ENCODE data around the gene IER5L. TPM values are rescaled to one million over a fixed set of nuclear protein-coding genes. Genes with fewer than 3 reads are reported as not detected.
"Not testable (repeated sequence)": the region's sequence is repeated elsewhere in the genome, so short reads cannot be mapped to it uniquely, and the experiment has no call there.

IER5L gene
- total RNA-seq, 2 experiments from 2014 or later, result 2.6 to 2.8 TPM

- ChIA-PET POLR2A (no interaction called here), CTCF (no interaction called here)
- ATAC-seq, result no peak
- no peaks in the 10 kb centered on the region for H3K4me1 Mint-ChIP-seq
- H3K4me3 Mint-ChIP-seq, result no peak overlapping the region
- H3K27ac Mint-ChIP-seq, result no peak overlapping the region
- H3K36me3 Mint-ChIP-seq (ENCODE audit: low read depth), result no peaks in the 10 kb centered on the region
- peaks cover 4% of the 10 kb centered on the region for H3K27me3 Mint-ChIP-seq
- peaks cover 2% of the 10 kb centered on the region for H3K9me3 Mint-ChIP-seq (ENCODE audit: low read depth)
- DNase-seq, result no peak
- intact Hi-C loops (cut with DNase I, micrococcal nuclease), result no loop called here
These were observed 13.2 kb upstream of the IER5L start for GRCh38 chr9:129191234-129191633.

- ChIA-PET POLR2A (interaction anchor here (0.6 kb wide), 1 partner anchor 12 kb away, joined by 3 read pairs; the partner anchor contains the start of gene IER5L), CTCF (interaction anchor here (0.6 kb wide), 1 partner anchor 18 kb away, joined by 4 read pairs; no protein-coding TSS in a partner anchor)
- DNase-seq; ATAC-seq; H3K27ac Mint-ChIP-seq; H3K27me3 Mint-ChIP-seq; H3K36me3 Mint-ChIP-seq (ENCODE audit: low read depth); intact Hi-C loops (cut with DNase I, micrococcal nuclease); H3K9me3 Mint-ChIP-seq (ENCODE audit: low read depth); H3K4me3 Mint-ChIP-seq; H3K4me1 Mint-ChIP-seq: not testable (repeated sequence)
These were observed 11.9 kb upstream of the IER5L start for GRCh38 chr9:129189971-129190370.

GRCh38 chr9:129187042-129187441 is 9.0 kb upstream of the IER5L start:
- Mint-ChIP-seq H3K27me3 (no peaks in the 10 kb centered on the region), H3K4me1 (peaks cover 9% of the 10 kb centered on the region), H3K4me3 (no peak overlapping the region), H3K27ac (no peak overlapping the region), H3K9me3 (ENCODE audit: low read depth) (no peaks in the 10 kb centered on the region), H3K36me3 (ENCODE audit: low read depth) (no peaks in the 10 kb centered on the region)
- ChIA-PET POLR2A (interaction anchor here (1.4 kb wide), 1 partner anchor 9 kb away, joined by 7 read pairs; the partner anchor contains the start of gene IER5L), CTCF (interaction anchor here (1.3 kb wide), 1 partner anchor 86 kb away, joined by 3 read pairs; no protein-coding TSS in a partner anchor)
- DNase-seq (no peak), ATAC-seq (no peak)
- intact Hi-C loops (cut with DNase I, micrococcal nuclease), result no loop called here

GRCh38 chr9:129185991-129186390 is 7.9 kb upstream of the IER5L start:
- H3K27me3 Mint-ChIP-seq, result no peaks in the 10 kb centered on the region
- ChIA-PET CTCF (interaction anchor here (1.3 kb wide), 1 partner anchor 87 kb away, joined by 3 read pairs; no protein-coding TSS in a partner anchor), POLR2A (interaction anchor here (0.6 kb wide), 1 partner anchor 162 kb away, joined by 5 read pairs; no protein-coding TSS in a partner anchor)
- ATAC-seq (peak; percentile 78), DNase-seq (peak; percentile 41)
- H3K4me1 Mint-ChIP-seq, result peaks cover 9% of the 10 kb centered on the region
- H3K9me3 Mint-ChIP-seq (ENCODE audit: low read depth), result no peaks in the 10 kb centered on the region
- H3K4me3 Mint-ChIP-seq, result no peak overlapping the region
- no peak overlapping the region for H3K27ac Mint-ChIP-seq
- intact Hi-C loops (cut with DNase I, micrococcal nuclease), result no loop called here
- H3K36me3 Mint-ChIP-seq (ENCODE audit: low read depth), result no peaks in the 10 kb centered on the region

- H3K27me3 Mint-ChIP-seq, result no peaks in the 10 kb centered on the region
- H3K4me1 Mint-ChIP-seq, result peaks cover 9% of the 10 kb centered on the region
- ChIA-PET POLR2A (interaction anchor here (0.6 kb wide), 1 partner anchor 163 kb away, joined by 5 read pairs; no protein-coding TSS in a partner anchor), CTCF (no interaction called here)
- H3K9me3 Mint-ChIP-seq (ENCODE audit: low read depth), result no peaks in the 10 kb centered on the region
- H3K36me3 Mint-ChIP-seq (ENCODE audit: low read depth), result no peaks in the 10 kb centered on the region
- H3K4me3 Mint-ChIP-seq, result no peak overlapping the region
- no peak for ATAC-seq
- DNase-seq, result no peak
- no peak overlapping the region for H3K27ac Mint-ChIP-seq
- intact Hi-C loops (cut with DNase I, micrococcal nuclease), result no loop called here
These were observed 7.3 kb upstream of the IER5L start for GRCh38 chr9:129185402-129185801.

- Mint-ChIP-seq H3K27me3 (no peaks in the 10 kb centered on the region), H3K4me3 (no peak overlapping the region), H3K27ac (no peak overlapping the region), H3K36me3 (ENCODE audit: low read depth) (no peaks in the 10 kb centered on the region), H3K4me1 (peaks cover 9% of the 10 kb centered on the region), H3K9me3 (ENCODE audit: low read depth) (no peaks in the 10 kb centered on the region)
- CTCF ChIA-PET, result interaction anchor here (1.1 to 1.8 kb wide), 3 partner anchors 10 to 440 kb away, joined by 3 to 7 read pairs (median 3); no protein-coding TSS in a partner anchor
- POLR2A ChIA-PET, result interaction anchor here (0.6 kb wide), 1 partner anchor 138 kb away, joined by 4 read pairs; no protein-coding TSS in a partner anchor
- intact Hi-C loops (cut with DNase I, micrococcal nuclease), result no loop called here
- no peak for DNase-seq
- ATAC-seq, result no peak
These were observed 6.6 kb upstream of the IER5L start for GRCh38 chr9:129184596-129185122.

- H3K27me3 Mint-ChIP-seq, result no peaks in the 10 kb centered on the region
- CTCF ChIA-PET, result interaction anchor here (1.1 to 1.8 kb wide), 4 partner anchors 10 to 440 kb away, joined by 3 to 7 read pairs (median 4); no protein-coding TSS in a partner anchor
- H3K9me3 Mint-ChIP-seq (ENCODE audit: low read depth), result no peaks in the 10 kb centered on the region
- POLR2A ChIA-PET, result no interaction called here
- ATAC-seq, result no peak
- no peak overlapping the region for H3K4me3 Mint-ChIP-seq
- no peaks in the 10 kb centered on the region for H3K36me3 Mint-ChIP-seq (ENCODE audit: low read depth)
- no peak for DNase-seq
- intact Hi-C loops (cut with DNase I, micrococcal nuclease), result no loop called here
- H3K27ac Mint-ChIP-seq, result no peak overlapping the region
- H3K4me1 Mint-ChIP-seq, result peaks cover 9% of the 10 kb centered on the region
These were observed 6.1 kb upstream of the IER5L start for GRCh38 chr9:129184219-129184524.

- no peak for DNase-seq
- ChIA-PET CTCF (interaction anchor here (1.1 to 1.8 kb wide), 4 partner anchors 11 to 441 kb away, joined by 3 to 7 read pairs (median 4); no protein-coding TSS in a partner anchor), POLR2A (no interaction called here)
- Mint-ChIP-seq H3K36me3 (ENCODE audit: low read depth) (no peaks in the 10 kb centered on the region), H3K27ac (no peak overlapping the region), H3K4me1 (peaks cover 9% of the 10 kb centered on the region), H3K9me3 (ENCODE audit: low read depth) (no peaks in the 10 kb centered on the region), H3K4me3 (no peak overlapping the region), H3K27me3 (no peaks in the 10 kb centered on the region)
- intact Hi-C loops (cut with DNase I, micrococcal nuclease), result no loop called here
- no peak for ATAC-seq
These were observed 5.6 kb upstream of the IER5L start for GRCh38 chr9:129183495-129184218.

GRCh38 chr9:129182625-129183494 is 4.8 kb upstream of the IER5L start:
- ATAC-seq (no peak), DNase-seq (peak; percentile 32)
- peaks cover 9% of the 10 kb centered on the region for H3K4me1 Mint-ChIP-seq
- H3K4me3 Mint-ChIP-seq, result no peak overlapping the region
- H3K36me3 Mint-ChIP-seq (ENCODE audit: low read depth), result no peaks in the 10 kb centered on the region
- POLR2A ChIA-PET, result no interaction called here
- H3K27ac Mint-ChIP-seq, result no peak overlapping the region
- intact Hi-C loops (cut with DNase I, micrococcal nuclease), result no loop called here
- H3K9me3 Mint-ChIP-seq (ENCODE audit: low read depth), result no peaks in the 10 kb centered on the region
- H3K27me3 Mint-ChIP-seq, result no peaks in the 10 kb centered on the region
- CTCF ChIA-PET, result interaction anchor here (0.6 to 1.8 kb wide), 5 partner anchors 10 to 891 kb away, joined by 3 to 7 read pairs (median 4); no protein-coding TSS in a partner anchor

- Mint-ChIP-seq H3K27me3 (no peaks in the 10 kb centered on the region), H3K36me3 (ENCODE audit: low read depth) (no peaks in the 10 kb centered on the region), H3K4me3 (no peak overlapping the region), H3K27ac (no peak overlapping the region), H3K9me3 (ENCODE audit: low read depth) (no peaks in the 10 kb centered on the region), H3K4me1 (peaks cover 9% of the 10 kb centered on the region)
- ATAC-seq (no peak), DNase-seq (no peak)
- CTCF ChIA-PET, result no interaction called here
- POLR2A ChIA-PET, result no interaction called here
- intact Hi-C loops (cut with DNase I, micrococcal nuclease), result no loop called here
These were observed 4.1 kb upstream of the IER5L start for GRCh38 chr9:129182122-129182521.

- DNase-seq (no peak), ATAC-seq (no peak)
- ChIA-PET CTCF (interaction anchor here (0.7 to 1.2 kb wide), 2 partner anchors 436 to 443 kb away, joined by 5 to 6 read pairs; no protein-coding TSS in a partner anchor), POLR2A (no interaction called here)
- H3K4me3 Mint-ChIP-seq, result no peak overlapping the region
- H3K27me3 Mint-ChIP-seq, result no peaks in the 10 kb centered on the region
- H3K36me3 Mint-ChIP-seq (ENCODE audit: low read depth), result no peaks in the 10 kb centered on the region
- no peaks in the 10 kb centered on the region for H3K9me3 Mint-ChIP-seq (ENCODE audit: low read depth)
- peaks cover 9% of the 10 kb centered on the region for H3K4me1 Mint-ChIP-seq
- H3K27ac Mint-ChIP-seq, result no peak overlapping the region
- intact Hi-C loops (cut with DNase I, micrococcal nuclease), result no loop called here
These were observed 3.2 kb upstream of the IER5L start for GRCh38 chr9:129181246-129181645.

Measured in activated CD4-positive, alpha-beta T cell treated with anti-CD3 and anti-CD28 coated beads for 36 hours (primary cell).